Measurements from ENCODE around the gene EGFR.

The EGFR gene

DNA sequence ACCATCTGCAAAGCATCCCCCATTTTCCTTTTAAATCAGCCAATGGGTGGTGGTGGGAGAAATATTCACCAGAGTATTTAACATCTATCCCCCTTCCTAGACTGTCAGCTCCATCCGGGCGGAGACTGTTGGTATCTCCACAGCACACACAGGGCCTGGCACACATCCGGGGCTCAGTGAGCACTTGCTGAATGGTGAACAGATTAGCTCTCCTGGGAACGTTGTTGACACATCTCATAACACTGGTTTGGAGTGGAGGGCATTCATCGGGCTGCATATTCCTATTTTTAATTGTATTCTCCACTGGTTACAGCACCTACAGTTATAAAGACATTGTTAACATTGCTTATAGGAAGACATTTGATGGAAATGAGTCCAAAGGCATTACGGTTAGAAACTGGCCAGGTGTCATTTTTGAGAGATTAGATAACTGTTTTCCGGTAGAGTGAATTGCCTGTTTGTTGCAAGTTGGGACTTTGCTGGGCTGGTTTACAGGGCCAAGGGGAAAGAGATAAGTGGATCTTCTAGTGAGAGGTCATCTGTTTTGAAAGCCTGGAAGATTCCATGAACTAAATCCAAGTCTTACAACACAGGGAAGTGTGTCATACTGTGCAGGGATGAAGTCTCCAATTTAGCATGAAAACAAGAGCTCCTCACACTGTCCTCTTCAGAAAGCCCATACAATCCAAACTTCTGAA is 101.8 kb downstream of the EGFR start:
- no peak overlapping the region for H3K9ac ChIP-seq (ENCODE audit: low read length)
- H3K27ac ChIP-seq (ENCODE audit: low read depth, low read length): no peak overlapping the region
- H3F3A ChIP-seq (ENCODE audit: insufficient read depth): no peaks in the 10 kb centered on the region
- H3K9me2 ChIP-seq (replicated peaks; ENCODE audit: insufficient read depth, low read length): no peaks in the 10 kb centered on the region
- no peak overlapping the region for H3K4me2 ChIP-seq (ENCODE audit: low read depth, low read length, poor library complexity, severe bottlenecking)
- H3K36me3 ChIP-seq (ENCODE audit: low read length): no peaks in the 10 kb centered on the region
- H3K4me3 ChIP-seq (ENCODE audit: insufficient read depth, low read length, poor library complexity, severe bottlenecking): no peak overlapping the region
- no peaks in the 10 kb centered on the region; the same call in 1 of the 2 replicates for H3K27me3 ChIP-seq (ENCODE audit: low read length)
- H3K9me3 ChIP-seq (ENCODE audit: insufficient read depth, low read length): no peaks in the 10 kb centered on the region
- no peaks in the 10 kb centered on the region for H4K20me1 ChIP-seq (ENCODE audit: low read depth, low read length)
- H2AFZ ChIP-seq (ENCODE audit: low read depth, low read length, severe bottlenecking): no peak overlapping the region
- no peaks in the 10 kb centered on the region for H3K79me2 ChIP-seq (ENCODE audit: insufficient read depth, low read length)
- no peak for TF ChIP-seq EZH2phosphoT487 (conservative IDR thresholded peaks at IDR 0.05; ENCODE audit: low read length)
- TF ChIP-seq, protein P1, sequence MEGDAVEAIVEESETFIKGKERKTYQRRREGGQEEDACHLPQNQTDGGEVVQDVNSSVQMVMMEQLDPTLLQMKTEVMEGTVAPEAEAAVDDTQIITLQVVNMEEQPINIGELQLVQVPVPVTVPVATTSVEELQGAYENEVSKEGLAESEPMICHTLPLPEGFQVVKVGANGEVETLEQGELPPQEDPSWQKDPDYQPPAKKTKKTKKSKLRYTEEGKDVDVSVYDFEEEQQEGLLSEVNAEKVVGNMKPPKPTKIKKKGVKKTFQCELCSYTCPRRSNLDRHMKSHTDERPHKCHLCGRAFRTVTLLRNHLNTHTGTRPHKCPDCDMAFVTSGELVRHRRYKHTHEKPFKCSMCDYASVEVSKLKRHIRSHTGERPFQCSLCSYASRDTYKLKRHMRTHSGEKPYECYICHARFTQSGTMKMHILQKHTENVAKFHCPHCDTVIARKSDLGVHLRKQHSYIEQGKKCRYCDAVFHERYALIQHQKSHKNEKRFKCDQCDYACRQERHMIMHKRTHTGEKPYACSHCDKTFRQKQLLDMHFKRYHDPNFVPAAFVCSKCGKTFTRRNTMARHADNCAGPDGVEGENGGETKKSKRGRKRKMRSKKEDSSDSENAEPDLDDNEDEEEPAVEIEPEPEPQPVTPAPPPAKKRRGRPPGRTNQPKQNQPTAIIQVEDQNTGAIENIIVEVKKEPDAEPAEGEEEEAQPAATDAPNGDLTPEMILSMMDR (IDR thresholded peaks at IDR 0.05; ENCODE audit: insufficient read depth, low read length, poor library complexity, severe bottlenecking): no peak

DNA sequence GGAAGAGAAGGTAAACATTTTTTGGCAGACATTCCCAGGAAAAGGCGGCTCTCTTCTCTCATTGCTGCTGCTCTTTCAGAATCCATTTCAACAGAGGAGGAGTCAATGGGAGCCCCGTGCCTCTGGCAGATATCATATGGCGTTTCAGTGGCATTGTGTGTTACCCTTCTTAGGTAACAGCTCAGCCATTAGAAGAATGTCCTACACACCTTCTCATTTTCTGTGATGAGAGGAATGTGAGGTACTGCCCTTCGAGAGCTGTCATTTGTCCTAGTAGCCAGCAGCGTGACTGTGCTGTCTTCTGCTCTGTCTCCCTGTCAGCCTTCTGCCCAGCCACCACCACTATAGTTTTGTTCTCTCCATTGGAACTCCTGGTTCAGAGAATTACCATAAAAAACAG is 102.4 kb downstream of the EGFR start:
- no peaks in the 10 kb centered on the region for H4K20me1 ChIP-seq (ENCODE audit: low read depth, low read length)
- H3K9me3 ChIP-seq (ENCODE audit: insufficient read depth, low read length): no peaks in the 10 kb centered on the region
- no peak overlapping the region for H3K4me3 ChIP-seq (ENCODE audit: insufficient read depth, low read length, poor library complexity, severe bottlenecking)
- H3K27ac ChIP-seq (ENCODE audit: low read depth, low read length): no peak overlapping the region
- no peaks in the 10 kb centered on the region; the same call in 1 of the 2 replicates for H3K27me3 ChIP-seq (ENCODE audit: low read length)
- H3K36me3 ChIP-seq (ENCODE audit: low read length): no peaks in the 10 kb centered on the region
- no peaks in the 10 kb centered on the region for H3K79me2 ChIP-seq (ENCODE audit: insufficient read depth, low read length)
- no peaks in the 10 kb centered on the region for H3F3A ChIP-seq (ENCODE audit: insufficient read depth)
- H3K4me2 ChIP-seq (ENCODE audit: low read depth, low read length, poor library complexity, severe bottlenecking): no peak overlapping the region
- TF ChIP-seq, protein P1 (IDR thresholded peaks at IDR 0.05; ENCODE audit: insufficient read depth, low read length, poor library complexity, severe bottlenecking): no peak
- TF ChIP-seq EZH2phosphoT487 (conservative IDR thresholded peaks at IDR 0.05; ENCODE audit: low read length): no peak
- no peaks in the 10 kb centered on the region for H3K9me2 ChIP-seq (replicated peaks; ENCODE audit: insufficient read depth, low read length)
- H2AFZ ChIP-seq (ENCODE audit: low read depth, low read length, severe bottlenecking): no peak overlapping the region
- no peak overlapping the region for H3K9ac ChIP-seq (ENCODE audit: low read length)

DNA sequence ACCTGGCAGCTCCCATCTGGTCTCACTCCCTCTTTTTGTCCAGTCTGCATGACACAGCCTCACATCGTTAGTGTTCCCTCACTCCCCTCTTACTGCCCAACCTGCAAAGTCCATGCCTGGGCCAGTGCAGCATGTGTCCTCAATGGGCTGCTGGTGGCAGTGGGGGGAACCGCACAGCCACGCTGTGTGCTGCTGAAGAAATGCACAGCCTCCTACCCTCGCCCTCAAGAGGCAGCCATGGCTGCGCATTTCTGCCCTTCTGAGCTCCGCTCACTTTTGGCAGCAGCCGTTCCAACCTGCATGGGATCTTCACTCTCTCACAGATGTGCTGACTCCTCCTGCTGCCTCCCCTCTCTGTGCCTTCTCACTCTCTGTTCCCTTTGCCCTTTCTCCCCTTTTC is 103.4 kb downstream of the EGFR start:
- Histone ChIP-seq H3K9ac (ENCODE audit: low read length) (no peak overlapping the region), H3K4me3 (ENCODE audit: insufficient read depth, low read length, poor library complexity, severe bottlenecking) (no peak overlapping the region), H2AFZ (ENCODE audit: low read depth, low read length, severe bottlenecking) (no peak overlapping the region), H3K36me3 (ENCODE audit: low read length) (no peaks in the 10 kb centered on the region), H3K4me2 (ENCODE audit: low read depth, low read length, poor library complexity, severe bottlenecking) (no peak overlapping the region), H3K27ac (ENCODE audit: low read depth, low read length) (no peak overlapping the region), H3F3A (ENCODE audit: insufficient read depth) (no peaks in the 10 kb centered on the region), H4K20me1 (ENCODE audit: low read depth, low read length) (no peaks in the 10 kb centered on the region), H3K79me2 (ENCODE audit: insufficient read depth, low read length) (no peaks in the 10 kb centered on the region), H3K9me3 (ENCODE audit: insufficient read depth, low read length) (no peaks in the 10 kb centered on the region), H3K27me3 (ENCODE audit: low read length) (no peaks in the 10 kb centered on the region), H3K9me2 (replicated peaks; ENCODE audit: insufficient read depth, low read length) (no peaks in the 10 kb centered on the region)
- no peak for TF ChIP-seq EZH2phosphoT487 (conservative IDR thresholded peaks at IDR 0.05; ENCODE audit: low read length)
- TF ChIP-seq, protein P1 (IDR thresholded peaks at IDR 0.05; ENCODE audit: insufficient read depth, low read length, poor library complexity, severe bottlenecking): no peak
